Head of caudate nucleus (tissue), 42 donors: ENCODE data around the gene PRDM16.

Experiments
- DNase-seq, 42 donors: peaks; one replicate each; pipeline versions ENCODE4 v3.0.0 to v3.0.0-alpha.2; 2020 to 2021; ENCODE audit warnings: mixed read lengths in 7 of 42
- intact Hi-C: fragments of 100-400 bp; cut with DNase I; formaldehyde crosslinking; loops from one replicate; pipeline ENCODE4 v1.15.0; 2022

PRDM16 gene

GRCh38 chr1:3459940-3460671 is 391.1 kb downstream of the PRDM16 start:
- intact Hi-C loops = no loop called here
- DNase-seq = no peak

- intact Hi-C loops = no loop called here
- no peak for DNase-seq
Observed at GRCh38 chr1:3460672-3461131, 391.7 kb downstream of the PRDM16 start.

- no peak for DNase-seq
- intact Hi-C loops = no loop called here
Observed at GRCh38 chr1:3461238-3461933, 392.4 kb downstream of the PRDM16 start.

GRCh38 chr1:3461934-3462275 is 392.9 kb downstream of the PRDM16 start:
- no peak for DNase-seq
- intact Hi-C loops = no loop called here

GRCh38 chr1:3462356-3463012 is 393.5 kb downstream of the PRDM16 start:
- DNase-seq = no peak
- intact Hi-C loops = no loop called here

GRCh38 chr1:3463013-3463385 is 394.0 kb downstream of the PRDM16 start:
- intact Hi-C loops = no loop called here
- no peak for DNase-seq

- DNase-seq = no peak
- intact Hi-C loops = no loop called here
Observed at GRCh38 chr1:3463408-3463863, 394.4 kb downstream of the PRDM16 start.

- intact Hi-C loops = no loop called here
- DNase-seq = no peak
Observed at GRCh38 chr1:3463891-3464648, 395.1 kb downstream of the PRDM16 start.

- DNase-seq = no peak
- intact Hi-C loops = no loop called here
Observed at GRCh38 chr1:3464649-3465025, 395.6 kb downstream of the PRDM16 start.

- DNase-seq = no peak
- intact Hi-C loops = no loop called here
Observed at GRCh38 chr1:3465091-3465934, 396.3 kb downstream of the PRDM16 start.

GRCh38 chr1:3465935-3466321 is 396.9 kb downstream of the PRDM16 start:
- no peak for DNase-seq
- intact Hi-C loops = no loop called here

GRCh38 chr1:3466366-3467075 is 397.5 kb downstream of the PRDM16 start:
- intact Hi-C loops = no loop called here
- no peak for DNase-seq

- DNase-seq = no peak
- intact Hi-C loops = no loop called here
Observed at GRCh38 chr1:3467096-3468036, 398.4 kb downstream of the PRDM16 start.

- DNase-seq = no peak
Observed at GRCh38 chr1:3468236-3469103, 399.5 kb downstream of the PRDM16 start.

GRCh38 chr1:3469104-3469848 is 400.3 kb downstream of the PRDM16 start:
- DNase-seq = no peak
- intact Hi-C loops = no loop called here

More at GRCh38 chr1:3468236-3469103, 399.5 kb downstream of the PRDM16 start:
- intact Hi-C loops = no loop called here
